GM18499 (cell line): ENCODE data around the gene PCDHA12.
"Not testable (repeated sequence)": the region's sequence is repeated elsewhere in the genome, so short reads cannot be mapped to it uniquely, and the experiment has no call there.

Source experiments
- ATAC-seq: cut with Tn5 transposase; IDR thresholded peaks from one replicate; pipeline ENCODE4 v1.9.1; 2021; ENCODE audit warnings: moderate number of reproducible peaks; ENCODE audit not compliant: insufficient read depth, unreplicated experiment

The PCDHA12 gene

DNA sequence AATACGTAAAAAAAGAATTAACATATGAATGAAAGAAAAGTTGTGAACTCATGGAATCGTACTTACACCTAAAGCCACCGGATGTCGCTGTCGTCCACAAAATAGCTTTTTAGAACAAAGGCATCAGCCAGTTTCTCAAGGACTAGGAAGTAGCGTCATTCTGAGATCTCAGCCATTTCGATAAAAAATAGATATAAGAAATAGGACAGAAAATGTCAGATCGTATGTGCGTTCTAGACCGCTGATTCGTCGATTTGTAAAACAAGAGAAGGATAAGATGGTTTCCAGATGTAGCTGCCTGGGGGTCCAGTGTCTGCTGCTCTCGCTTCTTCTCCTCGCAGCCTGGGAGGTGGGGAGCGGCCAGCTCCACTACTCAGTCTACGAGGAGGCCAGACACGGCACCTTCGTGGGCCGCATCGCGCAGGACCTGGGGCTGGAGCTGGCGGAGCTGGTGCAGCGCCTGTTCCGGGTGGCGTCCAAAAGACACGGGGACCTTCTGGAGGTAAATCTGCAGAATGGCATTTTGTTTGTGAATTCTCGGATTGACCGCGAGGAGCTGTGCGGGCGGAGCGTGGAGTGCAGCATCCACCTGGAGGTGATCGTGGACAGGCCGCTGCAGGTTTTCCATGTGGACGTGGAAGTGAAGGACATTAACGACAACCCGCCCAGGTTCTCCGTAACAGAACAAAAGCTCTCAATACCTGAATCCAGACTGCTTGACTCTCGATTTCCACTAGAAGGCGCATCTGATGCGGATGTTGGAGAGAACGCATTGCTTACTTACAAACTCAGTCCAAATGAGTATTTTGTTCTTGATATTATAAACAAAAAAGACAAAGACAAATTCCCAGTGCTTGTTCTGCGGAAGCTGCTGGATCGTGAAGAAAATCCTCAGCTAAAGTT, 19.1 kb upstream of the PCDHA12 start, which contains the start of gene PCDHA10:
Gene PCDHA10, plus strand, starts transcription at position 126 of the 903 bp plus-strand sequence. Its CDS starts 152 bp downstream, at position 278.
- ATAC-seq = no peak

DNA sequence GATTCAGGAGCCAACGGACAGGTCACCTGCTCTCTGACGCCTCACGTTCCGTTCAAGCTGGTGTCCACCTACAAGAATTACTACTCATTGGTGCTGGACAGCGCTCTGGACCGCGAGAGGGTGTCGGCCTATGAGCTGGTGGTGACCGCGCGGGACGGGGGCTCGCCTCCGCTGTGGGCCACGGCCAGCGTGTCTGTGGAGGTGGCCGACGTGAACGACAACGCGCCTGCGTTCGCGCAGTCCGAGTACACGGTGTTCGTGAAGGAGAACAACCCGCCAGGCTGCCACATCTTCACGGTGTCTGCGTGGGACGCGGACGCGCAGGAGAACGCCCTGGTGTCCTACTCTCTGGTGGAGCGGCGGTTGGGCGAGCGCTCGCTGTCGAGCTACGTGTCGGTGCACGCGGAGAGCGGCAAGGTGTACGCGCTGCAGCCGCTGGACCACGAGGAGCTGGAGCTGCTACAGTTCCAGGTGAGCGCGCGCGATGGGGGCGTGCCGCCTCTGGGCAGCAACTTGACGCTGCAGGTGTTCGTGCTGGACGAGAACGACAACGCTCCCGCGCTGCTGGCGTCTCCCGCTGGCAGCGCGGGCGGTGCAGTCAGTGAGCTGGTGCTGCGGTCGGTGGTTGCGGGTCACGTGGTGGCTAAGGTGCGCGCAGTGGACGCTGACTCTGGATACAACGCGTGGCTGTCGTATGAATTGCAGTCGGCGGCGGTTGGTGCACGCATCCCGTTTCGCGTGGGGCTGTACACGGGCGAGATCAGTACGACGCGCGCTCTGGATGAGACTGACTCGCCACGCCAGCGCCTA, 17.7 kb upstream of the PCDHA12 start:
- ATAC-seq = no peak

DNA sequence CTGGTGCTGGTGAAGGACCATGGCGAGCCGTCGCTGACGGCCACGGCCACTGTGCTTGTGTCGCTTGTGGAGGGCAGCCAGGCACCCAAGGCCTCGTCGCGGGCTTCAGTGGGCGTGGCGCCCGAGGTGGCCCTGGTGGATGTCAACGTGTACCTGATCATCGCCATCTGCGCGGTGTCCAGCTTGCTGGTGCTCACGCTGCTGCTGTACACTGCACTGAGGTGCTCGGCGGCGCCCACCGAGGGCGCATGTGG, 17.2 kb upstream of the PCDHA12 start:
- ATAC-seq = no peak

DNA sequence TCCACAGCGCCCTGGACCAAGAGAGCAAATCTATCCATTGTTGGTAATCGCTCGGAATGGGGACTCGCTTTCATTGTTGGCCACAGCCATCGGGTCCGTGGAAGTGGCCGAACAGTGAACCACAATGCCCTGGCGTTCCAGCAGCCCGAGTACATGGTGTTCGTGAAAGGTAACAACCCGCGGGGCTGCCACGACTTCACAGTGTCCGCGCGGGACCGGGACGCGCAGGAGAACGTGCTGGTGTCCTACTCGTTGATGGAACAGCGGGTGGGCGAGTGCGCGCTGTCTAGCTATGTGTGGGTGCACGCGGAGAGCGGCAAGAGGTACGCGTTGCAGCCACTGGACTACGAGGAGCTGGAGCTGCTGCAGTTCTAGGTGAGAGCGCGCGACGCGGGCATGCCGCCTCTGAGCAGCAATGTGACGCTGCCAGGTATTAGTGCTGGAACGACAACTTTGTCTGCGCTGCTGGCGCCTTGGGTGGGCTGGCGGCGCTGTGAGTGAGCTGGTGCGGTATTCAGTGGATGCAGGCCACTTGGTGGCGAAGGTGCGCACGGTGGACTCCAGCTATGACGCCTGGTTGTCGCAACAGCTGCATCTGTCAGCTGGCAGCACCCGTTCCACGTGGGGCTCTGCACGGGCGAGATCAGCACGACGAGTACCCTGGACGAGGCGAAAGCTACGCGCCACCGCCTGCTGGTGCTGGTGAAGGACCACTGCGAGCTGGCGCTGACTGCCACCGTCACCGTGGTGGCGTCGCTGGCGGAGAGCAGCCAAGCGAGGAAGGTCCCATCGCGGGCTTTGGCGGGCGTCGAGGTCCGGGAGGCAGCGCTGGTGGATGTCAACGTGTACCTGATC, 12.4 kb upstream of the PCDHA12 start:
- no peak for ATAC-seq

DNA sequence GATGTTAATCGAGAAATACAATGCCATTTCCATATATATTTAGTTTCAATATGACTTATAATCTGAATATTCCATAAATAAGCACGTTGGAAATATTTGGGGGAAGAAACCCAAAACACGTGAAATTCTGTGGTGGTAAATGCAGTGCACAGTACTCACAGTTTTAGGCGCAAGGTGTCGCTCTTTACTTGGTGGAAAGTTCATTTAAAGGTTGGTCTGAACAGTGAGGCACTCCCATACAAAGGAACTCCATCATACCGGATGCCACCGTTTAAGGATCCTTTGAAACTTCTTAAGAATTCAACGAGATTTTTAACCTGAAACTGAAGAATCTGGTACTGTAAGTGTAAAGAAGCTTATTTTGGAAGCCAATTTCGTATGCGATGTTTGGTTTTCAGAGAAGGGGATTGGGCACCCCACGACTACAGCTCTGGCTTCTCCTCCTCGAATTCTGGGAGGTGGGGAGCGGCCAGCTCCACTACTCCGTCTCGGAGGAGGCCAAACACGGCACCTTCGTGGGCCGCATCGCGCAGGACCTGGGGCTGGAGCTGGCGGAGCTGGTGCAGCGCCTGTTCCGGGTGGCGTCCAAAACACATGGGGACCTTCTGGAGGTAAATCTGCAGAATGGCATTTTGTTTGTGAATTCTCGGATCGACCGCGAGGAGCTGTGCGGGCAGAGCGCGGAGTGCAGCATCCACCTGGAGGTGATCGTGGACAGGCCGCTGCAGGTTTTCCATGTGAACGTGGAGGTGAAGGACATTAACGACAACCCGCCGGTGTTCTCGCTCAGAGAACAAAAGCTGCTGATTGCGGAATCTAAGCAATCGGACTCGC, 6.2 kb upstream of the PCDHA12 start, which contains the start of gene PCDHA11:
Gene PCDHA11, plus strand, starts transcription at position 237 of the 834 bp plus-strand sequence. Its CDS starts 147 bp downstream, at position 384.
- ATAC-seq = no peak

DNA sequence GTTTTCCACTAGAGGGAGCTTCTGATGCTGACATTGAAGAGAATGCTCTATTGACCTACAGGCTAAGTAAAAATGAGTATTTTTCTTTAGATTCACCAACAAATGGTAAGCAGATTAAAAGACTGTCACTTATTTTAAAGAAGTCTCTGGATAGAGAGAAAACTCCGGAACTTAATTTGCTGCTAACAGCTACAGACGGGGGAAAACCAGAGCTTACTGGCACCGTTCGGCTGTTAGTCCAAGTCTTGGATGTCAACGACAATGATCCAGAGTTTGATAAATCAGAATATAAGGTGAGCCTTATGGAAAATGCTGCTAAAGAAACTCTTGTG, 5.6 kb upstream of the PCDHA12 start:
- ATAC-seq = no peak

DNA sequence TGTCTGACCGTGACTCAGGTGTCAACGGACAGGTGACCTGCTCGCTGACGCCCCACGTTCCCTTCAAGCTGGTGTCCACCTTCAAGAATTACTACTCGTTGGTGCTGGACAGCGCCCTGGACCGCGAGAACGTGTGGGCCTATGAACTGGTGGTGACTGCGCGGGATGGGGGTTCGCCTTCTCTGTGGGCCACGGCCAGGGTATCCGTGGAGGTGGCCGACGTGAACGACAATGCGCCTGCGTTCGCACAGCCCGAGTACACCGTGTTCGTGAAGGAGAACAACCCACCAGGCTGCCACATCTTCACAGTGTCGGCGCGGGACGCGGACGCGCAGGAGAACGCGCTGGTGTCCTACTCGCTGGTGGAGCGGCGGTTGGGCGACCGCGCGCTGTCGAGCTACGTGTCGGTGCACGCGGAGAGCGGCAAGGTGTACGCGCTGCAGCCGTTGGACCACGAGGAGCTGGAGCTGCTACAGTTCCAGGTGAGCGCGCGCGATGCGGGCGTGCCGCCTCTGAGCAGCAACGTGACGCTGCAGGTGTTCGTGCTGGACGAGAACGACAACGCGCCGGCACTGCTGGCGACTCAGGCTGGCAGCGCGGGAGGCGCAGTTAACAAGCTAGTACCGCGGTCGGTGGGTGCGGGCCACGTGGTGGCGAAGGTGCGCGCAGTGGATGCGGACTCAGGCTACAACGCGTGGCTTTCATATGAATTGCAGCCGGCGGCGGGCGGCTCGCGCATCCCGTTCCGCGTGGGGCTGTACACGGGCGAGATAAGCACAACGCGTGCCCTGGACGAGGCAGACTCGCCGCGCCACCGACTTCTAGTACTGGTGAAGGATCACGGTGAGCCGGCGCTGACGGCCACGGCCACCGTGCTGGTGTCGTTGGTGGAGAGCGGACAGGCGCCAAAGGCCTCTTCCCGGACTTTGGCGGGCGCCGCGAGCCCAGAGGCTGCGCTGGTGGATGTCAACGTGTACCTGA, 4.6 kb upstream of the PCDHA12 start:
- ATAC-seq = no peak

DNA sequence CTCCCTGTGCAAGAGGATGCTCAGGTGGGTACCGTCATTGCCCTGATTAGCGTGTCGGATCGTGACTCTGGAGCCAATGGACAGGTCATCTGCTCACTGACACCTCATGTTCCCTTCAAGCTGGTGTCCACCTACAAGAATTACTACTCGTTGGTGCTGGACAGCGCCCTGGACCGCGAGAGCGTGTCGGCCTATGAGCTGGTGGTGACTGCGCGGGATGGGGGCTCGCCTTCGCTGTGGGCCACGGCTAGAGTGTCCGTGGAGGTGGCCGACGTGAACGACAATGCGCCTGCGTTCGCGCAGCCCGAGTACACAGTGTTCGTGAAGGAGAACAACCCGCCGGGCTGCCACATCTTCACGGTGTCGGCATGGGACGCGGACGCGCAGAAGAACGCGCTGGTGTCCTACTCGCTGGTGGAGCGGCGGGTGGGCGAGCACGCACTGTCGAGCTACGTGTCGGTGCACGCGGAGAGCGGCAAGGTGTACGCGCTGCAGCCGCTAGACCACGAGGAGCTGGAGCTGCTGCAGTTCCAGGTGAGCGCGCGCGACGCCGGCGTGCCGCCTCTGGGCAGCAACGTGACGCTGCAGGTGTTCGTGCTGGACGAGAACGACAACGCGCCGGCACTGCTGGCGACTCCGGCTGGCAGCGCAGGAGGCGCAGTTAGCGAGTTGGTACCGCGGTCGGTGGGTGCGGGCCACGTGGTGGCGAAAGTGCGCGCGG, 1.6 kb downstream of the PCDHA12 start:
- not testable (repeated sequence) for ATAC-seq

DNA sequence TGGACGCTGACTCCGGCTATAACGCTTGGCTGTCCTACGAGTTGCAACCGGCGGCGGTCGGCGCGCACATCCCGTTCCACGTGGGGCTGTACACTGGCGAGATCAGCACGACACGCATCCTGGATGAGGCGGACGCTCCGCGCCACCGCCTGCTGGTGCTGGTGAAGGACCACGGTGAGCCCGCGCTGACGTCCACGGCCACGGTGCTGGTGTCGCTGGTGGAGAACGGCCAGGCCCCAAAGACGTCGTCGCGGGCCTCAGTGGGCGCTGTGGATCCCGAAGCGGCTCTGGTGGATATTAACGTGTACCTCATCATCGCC, 2.1 kb downstream of the PCDHA12 start:
- ATAC-seq = no peak

DNA sequence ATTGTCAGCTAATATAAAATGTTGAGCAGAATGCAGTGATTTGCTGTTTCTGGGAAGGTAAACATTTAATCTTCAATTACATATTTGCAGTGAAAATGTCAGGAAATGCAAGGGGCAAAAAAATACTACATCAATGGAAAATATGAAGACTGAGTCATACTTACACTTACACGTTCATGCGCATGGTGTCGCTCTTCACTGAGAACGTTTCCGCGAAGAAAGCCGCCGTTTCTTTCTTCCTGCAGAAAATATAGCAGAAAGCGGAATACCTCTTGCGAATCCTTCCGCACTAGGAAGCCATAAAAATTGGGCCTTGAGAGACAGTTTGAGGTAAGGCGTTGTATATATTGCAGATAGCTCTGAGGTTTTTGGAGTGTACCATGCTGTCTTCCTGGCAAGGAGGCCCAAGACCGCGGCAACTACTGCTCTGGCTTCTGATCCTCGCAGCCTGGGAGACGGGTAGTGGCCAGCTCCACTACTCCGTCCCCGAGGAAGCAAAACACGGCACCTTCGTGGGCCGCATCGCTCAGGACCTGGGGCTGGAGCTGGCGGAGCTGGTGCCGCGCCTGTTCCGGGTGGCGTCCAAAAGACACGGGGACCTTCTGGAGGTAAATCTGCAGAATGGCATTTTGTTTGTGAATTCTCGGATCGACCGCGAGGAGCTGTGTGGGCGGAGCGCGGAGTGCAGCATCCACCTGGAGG, 6.9 kb downstream of the PCDHA12 start, which contains the start of gene PCDHA13:
Gene PCDHA13, plus strand, starts transcription at position 236 of the 702 bp plus-strand sequence. Its CDS starts 145 bp downstream, at position 381.
- ATAC-seq = no peak

DNA sequence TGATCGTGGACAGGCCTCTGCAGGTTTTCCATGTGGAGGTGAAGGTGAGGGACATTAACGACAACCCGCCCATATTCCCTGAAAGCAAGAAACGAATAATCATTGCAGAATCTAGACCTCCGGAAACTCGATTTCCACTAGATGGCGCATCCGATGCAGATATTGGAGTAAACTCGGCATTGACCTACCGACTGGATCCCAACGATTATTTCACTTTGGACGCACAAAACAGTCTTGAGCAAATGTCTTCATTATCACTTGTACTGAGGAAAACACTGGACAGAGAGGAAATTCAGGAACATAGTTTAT, 7.4 kb downstream of the PCDHA12 start:
- ATAC-seq = no peak

DNA sequence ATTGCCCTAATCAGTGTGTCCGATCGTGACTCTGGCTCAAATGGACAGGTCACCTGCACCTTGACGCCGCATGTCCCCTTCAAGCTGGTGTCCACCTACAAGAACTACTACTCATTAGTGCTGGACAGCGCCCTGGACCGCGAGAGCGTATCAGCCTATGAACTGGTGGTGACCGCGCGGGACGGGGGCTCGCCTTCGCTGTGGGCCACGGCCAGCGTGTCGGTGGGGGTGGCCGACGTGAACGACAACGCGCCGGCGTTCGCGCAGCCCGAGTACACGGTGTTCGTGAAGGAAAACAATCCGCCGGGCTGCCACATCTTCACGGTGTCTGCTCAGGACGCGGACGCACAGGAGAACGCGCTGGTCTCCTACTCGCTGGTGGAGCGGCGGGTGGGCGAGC, 8.3 kb downstream of the PCDHA12 start:
- ATAC-seq = no peak

DNA sequence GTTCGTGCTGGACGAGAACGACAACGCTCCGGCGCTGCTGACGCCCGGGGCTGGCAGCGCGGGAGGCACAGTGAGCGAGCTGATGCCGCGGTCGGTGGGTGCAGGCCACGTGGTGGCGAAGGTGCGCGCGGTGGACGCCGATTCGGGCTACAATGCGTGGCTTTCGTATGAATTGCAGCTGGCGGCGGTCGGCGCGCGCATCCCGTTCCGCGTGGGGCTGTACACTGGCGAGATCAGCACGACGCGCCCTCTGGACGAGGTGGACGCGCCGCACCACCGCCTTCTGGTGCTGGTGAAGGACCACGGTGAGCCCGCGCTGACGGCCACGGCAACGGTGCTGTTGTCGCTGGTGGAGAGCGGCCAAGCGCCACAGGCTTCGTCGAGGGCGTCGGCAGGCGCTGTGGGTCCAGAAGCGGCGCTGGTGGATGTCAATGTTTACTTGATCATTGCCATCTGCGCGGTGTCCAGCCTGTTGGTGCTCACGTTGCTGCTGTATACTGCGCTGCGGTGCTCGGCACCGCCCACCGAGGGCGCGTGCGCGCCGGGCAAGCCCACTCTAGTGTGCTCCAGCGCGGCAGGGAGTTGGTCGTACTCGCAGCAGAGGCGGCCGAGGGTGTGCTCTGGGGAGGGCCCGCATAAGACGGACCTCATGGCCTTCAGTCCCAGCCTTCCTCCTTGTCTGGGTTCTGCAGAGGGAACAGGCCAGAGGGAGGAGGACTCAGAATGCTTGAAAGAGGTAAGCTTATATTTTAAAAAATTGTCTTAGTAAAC, 9.0 kb downstream of the PCDHA12 start:
- ATAC-seq = no peak

DNA sequence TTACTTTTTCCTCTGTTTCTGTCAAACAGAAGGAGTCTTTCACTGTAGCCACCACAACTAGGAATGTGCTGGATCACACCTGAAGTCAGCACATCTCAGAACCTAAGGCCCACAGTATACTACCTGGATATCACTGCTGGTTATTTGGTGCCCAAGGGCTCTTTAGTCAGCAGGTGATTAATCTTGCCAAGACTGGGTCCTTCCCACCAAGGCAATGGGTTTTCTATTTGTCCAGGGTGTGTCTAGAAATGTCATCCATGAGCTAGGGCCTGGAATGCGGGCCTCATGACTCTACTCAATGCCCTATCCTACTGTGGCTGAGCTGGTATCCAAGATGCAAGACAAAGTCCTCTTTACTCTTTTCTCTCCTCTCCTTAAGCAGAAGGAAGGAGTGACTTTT, 41.2 kb downstream of the PCDHA12 start:
- ATAC-seq = no peak

DNA sequence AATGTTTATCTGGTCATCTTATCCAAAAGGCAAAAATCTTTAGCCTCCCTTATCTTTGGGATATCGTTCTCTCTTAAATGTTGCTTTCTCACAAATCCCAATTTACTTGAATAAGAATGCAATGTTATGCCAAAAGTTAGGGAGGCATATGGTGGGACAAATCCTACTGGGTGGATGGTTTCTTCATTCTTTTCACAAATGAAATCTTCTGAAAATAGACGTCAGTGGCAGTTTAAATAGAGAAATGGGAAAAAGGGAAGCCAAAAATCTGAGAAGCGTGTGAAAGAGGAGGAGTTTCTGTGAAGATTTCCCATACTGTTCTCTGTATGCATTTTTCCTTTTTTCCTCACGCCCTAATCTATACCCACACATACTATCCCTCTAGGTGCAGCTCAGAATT, 48.5 kb downstream of the PCDHA12 start:
- no peak for ATAC-seq

DNA sequence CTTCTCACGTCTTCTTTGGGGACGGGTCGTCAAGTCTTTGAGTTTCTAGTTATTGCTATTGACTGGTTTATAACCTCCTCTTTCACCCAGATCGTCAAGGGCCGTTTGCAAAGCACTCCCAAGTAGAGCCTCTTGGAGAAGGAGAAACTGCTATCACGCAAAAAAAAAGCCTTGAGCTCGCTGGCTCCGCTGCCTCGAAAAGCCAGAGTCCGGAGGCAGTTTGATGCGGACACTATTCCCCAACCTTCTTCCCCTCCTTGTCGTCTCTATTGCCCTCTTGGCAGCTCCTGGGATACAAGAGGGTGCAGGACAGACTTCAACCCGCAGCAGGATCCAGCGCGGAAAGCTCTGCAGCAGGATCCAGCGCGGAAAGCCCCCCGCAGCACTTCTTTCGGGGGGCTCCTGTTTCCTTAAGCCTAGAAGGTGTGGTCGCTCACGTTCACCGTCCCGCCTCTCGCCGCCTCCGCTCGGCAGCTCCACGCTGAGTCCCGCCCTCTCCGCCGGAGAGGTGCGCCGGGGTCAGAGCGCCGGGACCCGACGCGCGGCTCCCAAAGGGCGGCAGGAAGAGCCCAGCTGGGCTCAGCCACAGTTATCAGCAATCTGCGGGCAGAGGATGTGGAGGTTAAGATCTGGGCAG, 50.8 kb downstream of the PCDHA12 start, which contains the start of gene PCDHAC1:
Gene PCDHAC1, plus strand, starts transcription at position 494 of the 637 bp plus-strand sequence. CDS start 594 bp downstream, outside the sequence.
- no peak for ATAC-seq
